Activated T-helper 17 cell treated with anti-CD3 and anti-CD28 coated beads, Interleukin-2, amount 50 U/mL, for 72 hours (primary cell): Measurements from ENCODE around the gene CD151. TPM values are rescaled to one million over a fixed set of nuclear protein-coding genes. Genes with fewer than 3 reads are reported as not detected.
A peak's percentile ranks its signal among the peaks of the same experiment; 100 is the strongest.

ENCODE experiments used
- ATAC-seq: fragments of 150-1000 bp; cut with Tn5 transposase; replicated peaks from 2 replicates; pipeline ENCODE4 v1.10.0; 2021; ENCODE audit warnings: mild to moderate bottlenecking, moderate library complexity
- H3K27ac Mint-ChIP-seq: one replicate; pipeline ENCODE4 v1.8.0; 2022; ENCODE audit warnings: mixed read lengths
- H3K27me3 Mint-ChIP-seq: one replicate; pipeline ENCODE4 v1.8.0; 2022; ENCODE audit warnings: mixed read lengths
- H3K36me3 Mint-ChIP-seq: one replicate; pipeline ENCODE4 v1.8.0; 2022; ENCODE audit warnings: low read depth, mild to moderate bottlenecking, mixed read lengths
- H3K4me1 Mint-ChIP-seq: one replicate; pipeline ENCODE4 v1.8.0; 2022; ENCODE audit warnings: mixed read lengths
- H3K4me3 Mint-ChIP-seq: one replicate; pipeline ENCODE4 v1.8.0; 2022; ENCODE audit warnings: mild to moderate bottlenecking, mixed read lengths
- H3K9me3 Mint-ChIP-seq: one replicate; pipeline ENCODE4 v1.8.0; 2022; ENCODE audit warnings: mixed read lengths
- total RNA-seq, 2 donors: library from RNA; stranded (reverse); gene quantifications; one replicate each; pipeline ENCODE4 v1.2.3, GENCODE V29; 2022

The CD151 gene
- total RNA-seq, 2 donors from 2014 or later, result 61.5 to 74.6 TPM

- no peak overlapping the region for H3K27ac Mint-ChIP-seq
- H3K36me3 Mint-ChIP-seq, result peaks cover 16% of the 10 kb centered on the region
- peaks cover 7% of the 10 kb centered on the region for H3K27me3 Mint-ChIP-seq
- peaks cover 6% of the 10 kb centered on the region for H3K4me1 Mint-ChIP-seq
- ATAC-seq, result peak; percentile 46
- no peaks in the 10 kb centered on the region for H3K9me3 Mint-ChIP-seq
- H3K4me3 Mint-ChIP-seq, result peak overlapping the region; percentile 65
Observed at GRCh38 chr11:827146-827896, 5.4 kb upstream of the CD151 start.

DNA sequence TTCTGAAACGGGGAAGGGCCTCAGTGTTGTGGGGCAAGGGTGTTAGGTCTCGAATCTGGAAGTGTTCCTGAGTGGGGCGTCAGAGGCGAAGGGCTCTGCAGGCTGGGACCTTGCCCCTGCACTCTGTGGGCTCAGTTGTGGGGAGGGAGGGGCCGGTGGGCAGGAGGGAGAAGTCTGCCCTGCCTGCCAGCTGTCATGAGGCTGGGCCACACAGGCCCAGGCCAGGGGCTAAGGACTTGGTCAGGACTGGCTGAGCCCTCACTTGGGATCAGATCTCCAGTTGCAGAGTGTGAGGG lies 4.9 kb upstream of the CD151 start, which contains the start of gene CRACR2B:
TSS of gene CRACR2B (plus strand) at position 23 of the 296 bp plus-strand sequence. CDS start 689 bp downstream, outside the sequence.
- no peak for ATAC-seq
- H3K4me1 Mint-ChIP-seq, result peaks cover 6% of the 10 kb centered on the region
- H3K4me3 Mint-ChIP-seq, result peak within 1 kb of the TSS; percentile 65
- peaks cover 7% of the 10 kb centered on the region for H3K27me3 Mint-ChIP-seq
- no peaks in the 10 kb centered on the region for H3K9me3 Mint-ChIP-seq
- H3K36me3 Mint-ChIP-seq, result peaks cover 16% of the 10 kb centered on the region
- no peak within 1 kb of the TSS for H3K27ac Mint-ChIP-seq

- H3K4me3 Mint-ChIP-seq, result peak overlapping the region; percentile 65
- H3K27ac Mint-ChIP-seq, result no peak overlapping the region
- H3K27me3 Mint-ChIP-seq, result peaks cover 7% of the 10 kb centered on the region
- no peak for ATAC-seq
- peaks cover 6% of the 10 kb centered on the region for H3K4me1 Mint-ChIP-seq
- peaks cover 11% of the 10 kb centered on the region for H3K36me3 Mint-ChIP-seq
- no peaks in the 10 kb centered on the region for H3K9me3 Mint-ChIP-seq
Observed at GRCh38 chr11:828506-829175, 4.1 kb upstream of the CD151 start.

DNA sequence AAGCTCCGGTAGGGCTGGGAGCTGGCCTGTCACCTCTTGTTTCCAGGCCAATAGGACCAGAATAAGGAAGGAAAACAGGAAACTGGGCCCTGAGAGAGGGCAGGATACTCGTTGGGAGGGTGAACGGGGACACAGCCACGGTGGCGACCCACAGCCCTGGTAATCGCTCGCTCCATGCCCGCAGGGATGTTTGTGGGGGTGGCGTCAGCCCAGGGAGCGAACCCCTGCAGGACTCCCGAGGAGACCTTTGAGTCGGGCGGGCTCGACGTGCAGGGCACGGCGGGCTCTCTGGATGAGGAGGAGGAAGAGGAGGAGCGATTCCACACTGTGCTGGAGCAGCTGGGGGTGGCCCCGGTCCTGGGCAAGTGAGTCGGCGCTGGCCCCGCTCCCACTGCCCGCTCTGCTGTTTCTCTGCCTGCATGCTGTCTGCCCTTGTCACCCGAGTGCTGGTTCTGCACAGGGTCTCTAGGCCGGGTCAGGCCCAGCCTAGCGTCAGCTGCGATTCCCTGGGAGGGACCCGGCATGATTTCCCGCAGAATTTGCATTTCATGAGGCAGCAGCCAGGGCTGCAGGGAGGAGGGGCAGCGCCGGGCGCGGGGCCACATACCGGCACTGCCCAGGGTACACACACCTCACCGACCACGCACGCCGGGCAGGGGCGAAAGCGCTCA lies 3.4 kb upstream of the CD151 start:
- Mint-ChIP-seq H3K4me3 (peak overlapping the region; percentile 43), H3K27ac (no peak overlapping the region), H3K36me3 (peaks cover 11% of the 10 kb centered on the region), H3K27me3 (peaks cover 7% of the 10 kb centered on the region), H3K4me1 (peaks cover 10% of the 10 kb centered on the region), H3K9me3 (no peaks in the 10 kb centered on the region)
- no peak for ATAC-seq

DNA sequence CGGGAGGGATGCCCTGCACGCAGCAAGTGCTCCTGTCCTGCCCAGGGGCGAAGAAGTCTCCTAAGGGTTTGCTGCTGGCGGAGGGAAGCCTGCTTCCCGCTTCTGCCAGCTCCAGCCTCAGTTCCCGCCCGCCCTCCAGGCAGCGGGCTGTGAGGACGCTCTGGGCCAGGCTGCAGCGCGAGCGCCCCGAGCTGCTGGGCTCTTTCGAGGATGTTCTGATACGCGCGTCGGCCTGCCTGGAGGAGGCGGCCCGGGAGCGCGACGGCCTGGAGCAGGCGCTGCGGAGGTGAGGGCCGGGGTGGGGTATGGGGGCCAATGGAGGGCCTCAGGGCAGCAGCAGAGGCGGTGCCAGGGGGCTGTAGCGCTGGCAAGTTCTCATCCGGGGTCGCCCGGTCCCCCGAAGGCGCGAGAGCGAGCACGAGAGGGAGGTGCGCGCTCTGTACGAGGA lies 2.9 kb upstream of the CD151 start:
- ATAC-seq, result no peak
- peak overlapping the region; percentile 43 for H3K4me3 Mint-ChIP-seq
- no peaks in the 10 kb centered on the region for H3K9me3 Mint-ChIP-seq
- peaks cover 10% of the 10 kb centered on the region for H3K4me1 Mint-ChIP-seq
- no peak overlapping the region for H3K27ac Mint-ChIP-seq
- peaks cover 7% of the 10 kb centered on the region for H3K36me3 Mint-ChIP-seq
- H3K27me3 Mint-ChIP-seq, result peaks cover 7% of the 10 kb centered on the region

DNA sequence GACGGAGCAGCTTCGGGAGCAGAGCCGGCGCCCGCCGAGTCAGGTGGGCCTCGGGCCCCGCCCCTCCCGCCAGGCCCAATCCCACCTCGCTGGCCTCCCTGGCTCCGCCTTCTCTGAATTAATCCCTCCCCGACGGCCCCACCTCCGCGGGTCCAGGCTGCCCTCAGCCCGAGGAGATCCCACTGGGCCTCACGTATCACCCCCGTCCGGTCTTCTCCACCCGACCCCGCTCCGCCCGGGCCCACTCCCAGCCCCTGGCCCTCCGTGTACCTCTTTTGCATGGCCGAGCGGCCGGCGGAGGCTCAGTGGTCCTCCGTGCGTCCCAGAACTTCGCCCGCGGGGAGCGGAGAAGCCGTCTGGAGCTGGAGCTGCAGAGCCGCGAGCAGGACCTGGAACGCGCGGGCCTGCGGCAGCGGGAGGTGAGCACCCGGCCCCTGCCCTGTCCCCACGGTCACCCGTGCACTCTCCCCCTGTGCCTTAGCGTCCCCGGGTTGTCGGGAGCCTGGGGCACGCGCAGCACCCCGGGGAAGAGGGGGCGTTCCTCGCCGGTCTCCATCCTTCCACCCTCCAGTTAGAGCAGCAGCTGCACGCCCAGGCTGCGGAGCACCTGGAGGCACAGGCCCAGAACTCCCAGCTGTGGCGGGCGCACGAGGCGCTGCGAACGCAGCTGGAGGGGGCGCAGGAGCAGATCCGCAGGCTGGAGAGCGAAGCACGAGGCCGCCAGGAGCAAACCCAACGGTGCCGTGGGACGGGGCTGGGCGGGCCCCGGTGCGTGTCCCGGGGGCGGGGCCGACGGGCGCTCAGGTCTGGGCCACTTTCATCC lies 2.2 kb upstream of the CD151 start:
- peak overlapping the region; percentile 43 for H3K4me3 Mint-ChIP-seq
- no peak overlapping the region for H3K27ac Mint-ChIP-seq
- H3K36me3 Mint-ChIP-seq, result peaks cover under 1% of the 10 kb centered on the region
- peaks cover 10% of the 10 kb centered on the region for H3K4me1 Mint-ChIP-seq
- H3K27me3 Mint-ChIP-seq, result peaks cover 7% of the 10 kb centered on the region
- peak; percentile 40 for ATAC-seq
- no peaks in the 10 kb centered on the region for H3K9me3 Mint-ChIP-seq

DNA sequence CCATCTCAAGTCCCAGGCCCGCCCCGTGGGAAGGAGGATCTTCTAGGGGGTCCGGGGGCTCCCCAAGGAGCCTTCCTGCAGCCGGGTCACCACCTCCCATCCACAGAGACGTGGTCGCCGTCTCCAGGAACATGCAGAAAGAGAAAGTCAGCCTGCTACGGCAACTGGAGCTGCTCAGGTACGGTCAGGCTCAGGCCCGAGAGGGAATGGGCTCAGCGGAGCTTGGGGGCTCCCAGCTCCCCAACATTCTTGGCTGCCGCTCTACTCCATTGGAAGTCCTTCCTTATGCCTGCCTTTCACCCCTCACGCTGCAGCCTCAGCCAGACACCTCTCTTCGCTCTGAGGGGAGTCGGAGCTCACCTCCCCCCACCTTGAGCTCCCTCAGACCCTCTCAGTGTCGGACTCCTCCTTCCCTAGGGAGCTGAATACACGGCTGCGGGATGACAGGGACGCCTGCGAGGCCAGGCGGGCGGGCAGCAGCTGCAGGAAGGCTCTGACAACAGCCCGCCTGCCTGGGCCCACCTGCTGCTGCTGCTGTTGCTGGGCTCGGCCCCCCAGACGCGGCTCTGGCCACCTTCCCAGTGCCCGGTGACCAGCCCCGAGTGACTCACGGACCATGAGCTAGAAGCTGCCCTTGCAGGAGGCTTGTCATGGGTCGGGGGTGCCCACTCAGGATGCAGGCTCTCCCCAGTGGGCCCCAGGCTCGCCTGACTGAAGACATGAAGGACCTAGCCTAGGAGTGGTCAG lies 1.5 kb upstream of the CD151 start:
- ATAC-seq, result no peak
- H3K27me3 Mint-ChIP-seq, result peaks cover 7% of the 10 kb centered on the region
- peaks cover 10% of the 10 kb centered on the region for H3K4me1 Mint-ChIP-seq
- H3K36me3 Mint-ChIP-seq, result no peaks in the 10 kb centered on the region
- no peaks in the 10 kb centered on the region for H3K9me3 Mint-ChIP-seq
- no peak overlapping the region for H3K27ac Mint-ChIP-seq
- peak overlapping the region; percentile 43 for H3K4me3 Mint-ChIP-seq

GRCh38 chr11:831961-832528 lies 707 bp upstream of the CD151 start:
- Mint-ChIP-seq H3K9me3 (no peaks in the 10 kb centered on the region), H3K4me3 (peak overlapping the region; percentile 43), H3K27me3 (peaks cover 7% of the 10 kb centered on the region), H3K36me3 (no peaks in the 10 kb centered on the region), H3K4me1 (peaks cover 10% of the 10 kb centered on the region), H3K27ac (no peak overlapping the region)
- ATAC-seq, result no peak

GRCh38 chr11:833114-833791 lies 501 bp downstream of the CD151 start:
- peak; percentile 52 for ATAC-seq
- peak overlapping the region; percentile 78 for H3K4me3 Mint-ChIP-seq
- peaks cover 5% of the 10 kb centered on the region for H3K4me1 Mint-ChIP-seq
- no peaks in the 10 kb centered on the region for H3K9me3 Mint-ChIP-seq
- H3K27me3 Mint-ChIP-seq, result peaks cover 3% of the 10 kb centered on the region
- H3K27ac Mint-ChIP-seq, result no peak overlapping the region
- H3K36me3 Mint-ChIP-seq, result no peaks in the 10 kb centered on the region

DNA sequence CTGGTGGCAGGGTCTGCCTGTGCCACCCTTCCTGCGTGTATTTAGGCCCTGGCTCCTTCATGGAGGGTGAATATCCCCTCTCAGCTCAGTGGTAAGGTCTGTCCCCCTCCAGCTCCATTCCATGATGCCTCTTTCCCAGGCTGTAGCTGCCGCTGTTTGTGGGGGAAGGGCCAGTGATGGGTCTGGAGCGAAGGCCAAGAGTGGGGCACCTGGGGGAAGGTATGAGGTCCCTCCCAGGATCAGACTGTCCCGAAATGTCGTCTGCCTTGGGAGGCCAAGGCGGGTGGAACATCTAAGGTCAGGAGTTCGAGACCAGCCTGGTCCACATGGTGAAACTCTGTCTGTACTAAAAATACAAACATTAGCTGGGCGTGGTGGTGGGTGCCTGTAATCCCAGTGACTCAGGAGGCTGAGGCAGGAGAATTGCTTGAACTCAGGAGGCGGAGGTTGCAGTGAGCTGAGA lies 1.1 kb downstream of the CD151 start:
- Mint-ChIP-seq H3K9me3 (no peaks in the 10 kb centered on the region), H3K27ac (no peak overlapping the region), H3K4me1 (peaks cover 5% of the 10 kb centered on the region), H3K36me3 (no peaks in the 10 kb centered on the region), H3K27me3 (peaks cover 3% of the 10 kb centered on the region), H3K4me3 (peak overlapping the region; percentile 78)
- ATAC-seq, result no peak

DNA sequence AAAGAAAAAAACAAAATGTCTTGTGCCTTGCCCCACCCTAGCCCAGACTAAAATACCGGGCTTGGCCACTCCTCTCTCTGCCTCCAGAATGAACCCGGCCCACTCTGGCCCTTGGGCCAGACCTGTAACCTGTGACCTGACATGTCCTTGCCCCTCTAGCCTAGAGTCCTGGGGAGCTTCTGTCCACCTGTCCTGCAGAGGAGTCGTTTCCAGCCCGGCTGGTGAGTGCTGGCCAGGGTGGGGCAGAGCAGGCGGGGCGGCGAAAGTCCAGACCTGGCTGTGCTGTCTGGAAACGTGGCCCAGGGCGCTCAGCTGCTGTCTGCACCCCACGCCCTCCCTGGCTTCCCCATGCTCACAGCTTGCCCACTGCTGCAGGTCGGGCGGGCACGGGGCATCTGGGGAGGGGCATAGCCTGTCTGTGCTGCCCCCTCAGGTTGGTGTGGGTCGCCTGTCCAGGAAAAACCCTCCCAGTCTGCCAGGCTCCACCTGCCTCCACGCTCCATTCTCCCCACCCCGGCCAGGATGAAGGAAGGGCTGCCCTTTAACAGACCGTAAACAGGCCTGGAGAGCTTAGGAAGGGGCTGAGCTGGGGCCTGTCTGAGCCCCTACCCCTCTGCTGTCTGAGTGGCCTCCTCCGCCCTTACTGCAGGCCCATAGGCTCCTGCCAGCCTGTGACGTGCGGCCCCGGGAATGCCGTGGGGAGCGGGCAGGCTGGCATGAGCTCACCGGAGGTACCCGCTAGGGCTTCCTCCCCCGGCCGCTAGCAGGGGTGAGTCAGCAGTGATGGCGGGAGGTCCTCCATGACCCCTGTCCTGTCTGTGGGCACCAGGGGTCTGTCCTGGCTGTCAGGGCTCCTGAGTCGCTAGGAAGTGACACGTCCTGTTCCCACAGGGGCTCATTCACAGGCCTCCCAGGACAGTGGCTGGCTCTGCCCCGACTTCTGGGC lies 1.9 kb downstream of the CD151 start:
- H3K4me1 Mint-ChIP-seq, result peaks cover 5% of the 10 kb centered on the region
- peak overlapping the region; percentile 78 for H3K4me3 Mint-ChIP-seq
- H3K9me3 Mint-ChIP-seq, result no peaks in the 10 kb centered on the region
- no peak for ATAC-seq
- H3K36me3 Mint-ChIP-seq, result peaks cover 4% of the 10 kb centered on the region
- H3K27me3 Mint-ChIP-seq, result peaks cover 3% of the 10 kb centered on the region
- no peak overlapping the region for H3K27ac Mint-ChIP-seq

DNA sequence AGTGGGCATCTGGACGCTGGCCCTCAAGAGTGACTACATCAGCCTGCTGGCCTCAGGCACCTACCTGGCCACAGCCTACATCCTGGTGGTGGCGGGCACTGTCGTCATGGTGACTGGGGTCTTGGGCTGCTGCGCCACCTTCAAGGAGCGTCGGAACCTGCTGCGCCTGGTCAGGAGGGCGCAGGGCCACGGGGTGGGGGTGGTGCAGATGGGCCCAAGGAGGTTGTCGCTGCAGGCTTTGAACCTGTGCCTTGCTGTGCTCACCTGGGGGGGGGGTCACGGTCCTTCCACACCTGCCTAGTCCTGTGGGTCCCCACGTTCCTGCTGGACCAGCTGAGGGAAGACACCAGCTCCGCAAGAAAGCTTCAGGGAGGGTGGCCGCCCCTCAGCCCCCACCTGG lies 3.5 kb downstream of the CD151 start:
- H3K27ac Mint-ChIP-seq, result no peak overlapping the region
- ATAC-seq, result no peak
- H3K27me3 Mint-ChIP-seq, result peaks cover 3% of the 10 kb centered on the region
- peaks cover 18% of the 10 kb centered on the region for H3K36me3 Mint-ChIP-seq
- peaks cover 11% of the 10 kb centered on the region for H3K4me1 Mint-ChIP-seq
- no peak overlapping the region for H3K4me3 Mint-ChIP-seq
- no peaks in the 10 kb centered on the region for H3K9me3 Mint-ChIP-seq
